Adipose tissue (tissue), 3 donors: Measurements from ENCODE around the gene LKAAEAR1. TPM values are rescaled to one million over a fixed set of nuclear protein-coding genes. Genes with fewer than 3 reads are reported as not detected.
"Not testable (repeated sequence)": the region's sequence is repeated elsewhere in the genome, so short reads cannot be mapped to it uniquely, and the experiment has no call there.

Source experiments
- H3K27ac ChIP-seq: one replicate; pipeline ENCODE4 v1.5.1; 2013; ENCODE audit warnings: low read depth, low read length
- WGBS, 3 donors: extraction: QIAGEN DNeasy Blood & Tissue Kit; methylation state at CpG; one replicate each; pipeline ENCODE4 v1.1.7; 2013; 5-methylcytosine and 5-hydroxymethylcytosine counted together
- polyA plus RNA-seq, 3 donors: library from polyadenylated mRNA; stranded (reverse); fragments of 200-250 nt; gene quantifications; one replicate each; pipeline ENCODE4 v1.2.3, GENCODE V29; 2013
- donor health status: healthy with polysubstance abuse.
- donor health status: Bipolar disorder and iron deficiency.
- donor health status: healthy.

LKAAEAR1 gene
- polyA plus RNA-seq, 3 donors = 0.27 to 0.64 TPM; not detected in 1

- H3K27ac ChIP-seq = no peak overlapping the region
- WGBS, 3 donors = 67 to 91% (median 90%) methylated on average over 9 of the region's 9 CpGs
Observed at GRCh38 chr20:64100946-64101688, 16.9 kb upstream of the LKAAEAR1 start.

DNA sequence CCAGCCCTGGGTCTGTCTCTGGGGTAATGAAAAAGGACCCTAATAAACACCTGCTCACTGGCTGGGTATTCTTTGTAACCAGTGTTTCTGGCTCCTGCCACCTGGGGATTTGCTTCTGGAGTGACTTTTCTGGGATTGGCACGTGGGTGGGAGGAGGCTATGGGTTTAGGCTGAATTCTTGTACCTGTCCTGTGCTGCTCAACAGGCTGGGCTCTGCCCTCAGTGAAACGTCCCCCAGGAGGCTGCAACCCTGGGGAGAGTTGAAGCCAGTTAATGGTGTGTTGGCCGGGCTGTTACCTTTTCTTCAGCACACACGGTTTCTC lies 16.3 kb upstream of the LKAAEAR1 start:
- 63 to 79% (median 69%) methylated on average over 4 of the region's 4 CpGs for WGBS, 3 donors

GRCh38 chr20:64099880-64100565 lies 15.8 kb upstream of the LKAAEAR1 start:
- WGBS, 3 donors = 71 to 78% (median 76%) methylated on average over 14 of the region's 14 CpGs
- H3K27ac ChIP-seq = no peak overlapping the region

More for the DNA sequence above, 16.3 kb upstream of the LKAAEAR1 start:
- H3K27ac ChIP-seq = no peak overlapping the region

DNA sequence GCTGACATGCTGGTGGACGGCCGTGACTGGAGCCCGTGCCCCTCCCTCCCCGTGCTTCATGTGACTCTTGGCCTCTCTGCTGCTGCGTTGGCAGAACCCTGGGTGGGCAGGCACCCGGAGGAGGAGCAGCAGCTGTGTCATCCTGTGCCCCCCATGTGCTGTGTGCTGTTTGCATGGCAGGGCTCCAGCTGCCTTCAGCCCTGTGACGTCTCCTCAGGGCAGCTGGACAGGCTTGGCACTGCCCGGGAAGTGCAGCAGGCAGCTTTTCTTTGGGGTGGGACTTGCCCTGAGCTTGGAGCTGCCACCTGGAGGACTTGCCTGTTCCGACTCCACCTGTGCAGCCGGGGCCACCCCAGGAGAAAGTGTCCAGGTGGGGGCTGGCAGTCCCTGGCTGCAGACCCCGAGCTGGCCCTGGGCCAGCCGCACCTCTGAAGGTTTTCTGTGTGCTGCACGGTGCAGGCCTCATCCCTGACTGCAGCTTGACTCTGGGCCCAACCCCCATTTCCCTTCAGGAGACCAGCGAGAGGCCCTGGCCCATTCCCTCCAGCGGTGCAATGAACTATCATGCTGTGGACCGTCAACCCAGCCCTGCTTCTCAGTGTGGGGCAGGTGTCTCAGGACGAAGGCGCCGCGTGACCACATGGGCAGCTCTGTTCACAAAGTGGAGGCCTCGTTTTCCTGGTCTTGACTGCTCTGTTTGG lies 15.0 kb upstream of the LKAAEAR1 start:
- no peak overlapping the region for H3K27ac ChIP-seq
- WGBS, 3 donors = 70 to 92% (median 88%) methylated on average over 21 of the region's 21 CpGs

- no peak overlapping the region for H3K27ac ChIP-seq
- WGBS, 3 donors = 92 to 96% (median 95%) methylated on average over 28 of the region's 28 CpGs
Observed at GRCh38 chr20:64098471-64099013, 14.3 kb upstream of the LKAAEAR1 start.

GRCh38 chr20:64096535-64096934 lies 12.3 kb upstream of the LKAAEAR1 start:
- WGBS, 3 donors = 76 to 93% (median 83%) methylated on average over 6 of the region's 6 CpGs
- H3K27ac ChIP-seq = no peak overlapping the region

DNA sequence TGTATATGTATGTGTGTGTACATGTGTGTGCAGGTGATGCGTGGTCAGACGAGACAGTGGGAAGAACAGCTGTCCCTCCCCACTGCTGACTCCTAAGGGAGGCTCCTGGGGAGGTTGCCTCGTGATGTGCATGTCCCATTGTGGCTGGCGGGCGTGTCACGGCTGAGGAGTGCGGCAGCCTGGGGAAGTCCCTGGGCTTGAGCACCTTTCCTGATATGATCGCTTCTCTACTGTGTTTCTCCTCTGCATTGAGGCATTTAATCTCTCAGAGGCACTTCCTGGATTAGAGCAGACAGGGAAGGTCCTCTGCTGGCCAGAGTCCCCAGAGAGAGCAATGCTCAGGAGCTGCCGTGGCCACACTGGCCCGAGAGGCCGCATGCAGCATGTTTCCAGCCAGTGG lies 11.7 kb upstream of the LKAAEAR1 start:
- H3K27ac ChIP-seq = no peak overlapping the region
- WGBS, 3 donors = 81 to 91% (median 87%) methylated on average over 11 of the region's 11 CpGs

GRCh38 chr20:64095455-64095854 lies 11.3 kb upstream of the LKAAEAR1 start:
- WGBS, 3 donors = 70 to 85% (median 78%) methylated on average over 4 of the region's 4 CpGs
- H3K27ac ChIP-seq = no peak overlapping the region

GRCh38 chr20:64093013-64093503 lies 8.9 kb upstream of the LKAAEAR1 start:
- 36 to 71% (median 56%) methylated on average over 9 of the region's 9 CpGs for WGBS, 3 donors
- H3K27ac ChIP-seq = no peak overlapping the region

GRCh38 chr20:64092258-64093012 lies 8.2 kb upstream of the LKAAEAR1 start:
- no peak overlapping the region for H3K27ac ChIP-seq
- 32 to 65% (median 59%) methylated on average over 27 of the region's 27 CpGs for WGBS, 3 donors

GRCh38 chr20:64091770-64092169 lies 7.6 kb upstream of the LKAAEAR1 start:
- 20 to 44% (median 26%) methylated on average over 14 to 16 of the region's 16 CpGs for WGBS, 3 donors

GRCh38 chr20:64091340-64091739 lies 7.1 kb upstream of the LKAAEAR1 start:
- WGBS, 3 donors = 72 to 78% (median 76%) methylated on average over 18 to 19 of the region's 19 CpGs
- H3K27ac ChIP-seq = no peak overlapping the region

More at GRCh38 chr20:64091770-64092169, 7.6 kb upstream of the LKAAEAR1 start:
- H3K27ac ChIP-seq = no peak overlapping the region

GRCh38 chr20:64090165-64090564 lies 6.0 kb upstream of the LKAAEAR1 start:
- H3K27ac ChIP-seq = no peak overlapping the region
- 55 to 70% (median 64%) methylated on average over 10 of the region's 10 CpGs for WGBS, 3 donors

GRCh38 chr20:64088586-64088985 lies 4.4 kb upstream of the LKAAEAR1 start:
- not testable (repeated sequence) for H3K27ac ChIP-seq

- not testable (repeated sequence) for H3K27ac ChIP-seq
- 91 to 100% (median 98%) methylated on average over 6 of the region's 36 CpGs for WGBS, 3 donors
Observed at GRCh38 chr20:64087226-64087825, 3.1 kb upstream of the LKAAEAR1 start.

- no peak overlapping the region for H3K27ac ChIP-seq
- WGBS, 3 donors = 89 to 96% (median 95%) methylated on average over 8 of the region's 11 CpGs
Observed at GRCh38 chr20:64086801-64087200, 2.6 kb upstream of the LKAAEAR1 start.

DNA sequence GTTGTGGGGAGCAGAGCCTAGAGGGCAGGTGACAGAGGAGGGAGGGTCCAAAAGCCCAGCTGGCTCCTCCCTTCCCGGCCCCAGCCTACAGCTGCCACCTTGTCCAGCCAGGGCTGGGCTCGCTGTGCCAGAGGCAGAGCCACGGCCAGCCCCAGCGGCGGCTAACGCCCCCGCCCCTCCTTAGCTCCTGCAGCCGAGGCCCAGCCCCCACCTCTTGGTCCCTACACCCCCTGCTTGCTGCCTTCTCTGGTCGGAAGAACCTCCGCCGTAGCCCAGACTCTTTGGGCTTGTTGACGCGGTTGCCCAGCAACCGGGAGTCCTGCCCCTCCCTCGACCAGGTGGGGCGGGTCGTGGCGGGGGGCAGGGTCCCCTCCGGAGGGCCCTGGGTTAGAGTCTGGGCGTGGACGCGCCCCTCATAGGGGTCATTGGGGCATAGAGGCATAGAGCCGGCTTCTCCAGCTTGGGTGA lies 521 bp upstream of the LKAAEAR1 start:
- WGBS, 3 donors = 11 to 20% (median 18%) methylated on average over 19 to 23 of the region's 23 CpGs
- no peak overlapping the region for H3K27ac ChIP-seq

- no peak overlapping the region for H3K27ac ChIP-seq
- 0 to 1% (median 0%) methylated on average over 31 to 52 of the region's 52 CpGs for WGBS, 3 donors
Observed at GRCh38 chr20:64083378-64083803, 807 bp downstream of the LKAAEAR1 start.
